Activated CD8-positive, alpha-beta T cell treated with anti-CD3 and anti-CD28 coated beads, Interleukin-2, amount 10 ng/mL, durations not matched to agents 7 days and 5 days (primary cell): Measurements from ENCODE around the gene UGT1A3. TPM values are rescaled to one million over a fixed set of nuclear protein-coding genes. Genes with fewer than 3 reads are reported as not detected.

Experiments used
- ATAC-seq: fragments of 150-1000 bp; cut with Tn5 transposase; one replicate; pipeline ENCODE4 v1.10.0; 2021; ENCODE audit warnings: moderate library complexity
- CTCF ChIA-PET: fragments of 350-600 bp; sonication (Branson Sonifier 250); formaldehyde crosslinking; loops from one replicate; lab custom pipeline; 2021; ENCODE audit warnings: antibody characterized with exemption; lab: Charles Lee
- POLR2A ChIA-PET: fragments of 350-600 bp; sonication (Branson Sonifier 250); formaldehyde crosslinking; loops from one replicate; lab custom pipeline; 2021; ENCODE audit warnings: antibody characterized with exemption; lab: Charles Lee
- DNase-seq: peaks from one replicate; pipeline ENCODE4 v3.0.0-alpha.2; 2020
- H3K27ac Mint-ChIP-seq: one replicate; pipeline ENCODE4 v1.8.0; 2021; ENCODE audit warnings: mild to moderate bottlenecking, mixed read lengths
- H3K27me3 Mint-ChIP-seq: one replicate; pipeline ENCODE4 v1.8.0; 2021; ENCODE audit warnings: low read depth, mixed read lengths
- H3K36me3 Mint-ChIP-seq: one replicate; pipeline ENCODE4 v1.8.0; 2021; ENCODE audit warnings: low read depth, mixed read lengths
- H3K4me1 Mint-ChIP-seq: one replicate; pipeline ENCODE4 v1.8.0; 2021; ENCODE audit warnings: low read depth, mixed read lengths
- H3K4me3 Mint-ChIP-seq: one replicate; pipeline ENCODE4 v1.8.0; 2021; ENCODE audit warnings: mild to moderate bottlenecking, mixed read lengths
- H3K9me3 Mint-ChIP-seq: one replicate; pipeline ENCODE4 v1.8.0; 2022; ENCODE audit warnings: mixed read lengths; ENCODE audit not compliant: insufficient read depth
- total RNA-seq, 2 experiments: library from RNA; stranded (reverse); gene quantifications; one replicate each; pipeline ENCODE4 v1.2.3, GENCODE V29; 2021

The UGT1A3 gene
- total RNA-seq, 2 experiments from 2014 or later: not detected

DNA sequence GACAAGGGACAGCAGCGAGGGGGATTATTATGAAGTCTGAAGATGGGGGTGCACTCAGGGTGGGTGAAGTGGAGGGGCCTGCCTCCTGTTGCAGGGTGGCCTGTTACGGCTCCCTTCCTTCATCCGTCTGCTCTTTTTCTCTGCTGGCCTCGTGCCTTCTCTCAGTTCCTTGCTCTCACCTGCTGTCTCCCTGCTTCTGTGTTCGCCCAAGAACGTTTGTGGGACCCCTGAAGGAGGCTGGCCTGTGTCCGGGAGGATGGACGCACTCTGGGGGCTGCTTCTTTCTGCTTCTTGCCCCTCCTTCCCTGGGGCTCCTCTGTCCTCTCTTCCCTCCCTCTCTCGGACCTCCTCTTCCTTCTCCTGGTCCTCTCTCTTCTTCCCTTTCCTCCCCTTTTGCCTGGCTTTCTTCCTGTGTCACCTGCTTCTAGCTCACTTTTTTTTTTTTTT, 63.1 kb downstream of the UGT1A3 start:
- Mint-ChIP-seq H3K36me3 (no peaks in the 10 kb centered on the region), H3K27ac (no peak overlapping the region), H3K9me3 (no peaks in the 10 kb centered on the region), H3K27me3 (no peaks in the 10 kb centered on the region), H3K4me3 (no peak overlapping the region), H3K4me1 (no peaks in the 10 kb centered on the region)
- ChIA-PET CTCF (no interaction called here), POLR2A (no interaction called here)
- DNase-seq: no peak
- ATAC-seq: no peak

DNA sequence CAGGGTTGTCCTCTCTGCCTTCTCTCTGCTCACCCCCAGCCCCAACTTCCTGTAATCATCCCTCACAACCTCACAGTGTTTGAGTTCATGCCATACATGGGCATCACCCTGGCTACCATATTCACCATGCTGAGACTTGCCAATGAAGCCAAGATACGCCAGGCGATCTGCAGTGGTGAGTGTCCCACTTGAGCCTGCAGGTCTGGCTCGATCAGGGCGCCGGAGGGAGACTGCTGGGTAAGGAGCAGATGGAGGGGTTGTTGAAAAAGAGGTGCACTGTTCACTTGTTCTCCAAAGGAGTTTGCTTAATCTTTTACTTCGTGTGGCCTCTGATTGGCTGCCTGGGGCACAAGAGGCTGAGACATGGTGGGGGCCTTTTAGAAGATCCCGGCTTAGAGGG, 63.9 kb downstream of the UGT1A3 start:
- H3K27ac Mint-ChIP-seq: no peak overlapping the region
- DNase-seq (no peak), ATAC-seq (no peak)
- H3K4me3 Mint-ChIP-seq: no peak overlapping the region
- H3K36me3 Mint-ChIP-seq: no peaks in the 10 kb centered on the region
- H3K27me3 Mint-ChIP-seq: no peaks in the 10 kb centered on the region
- H3K9me3 Mint-ChIP-seq: no peaks in the 10 kb centered on the region
- ChIA-PET POLR2A (no interaction called here), CTCF (no interaction called here)
- no peaks in the 10 kb centered on the region for H3K4me1 Mint-ChIP-seq

DNA sequence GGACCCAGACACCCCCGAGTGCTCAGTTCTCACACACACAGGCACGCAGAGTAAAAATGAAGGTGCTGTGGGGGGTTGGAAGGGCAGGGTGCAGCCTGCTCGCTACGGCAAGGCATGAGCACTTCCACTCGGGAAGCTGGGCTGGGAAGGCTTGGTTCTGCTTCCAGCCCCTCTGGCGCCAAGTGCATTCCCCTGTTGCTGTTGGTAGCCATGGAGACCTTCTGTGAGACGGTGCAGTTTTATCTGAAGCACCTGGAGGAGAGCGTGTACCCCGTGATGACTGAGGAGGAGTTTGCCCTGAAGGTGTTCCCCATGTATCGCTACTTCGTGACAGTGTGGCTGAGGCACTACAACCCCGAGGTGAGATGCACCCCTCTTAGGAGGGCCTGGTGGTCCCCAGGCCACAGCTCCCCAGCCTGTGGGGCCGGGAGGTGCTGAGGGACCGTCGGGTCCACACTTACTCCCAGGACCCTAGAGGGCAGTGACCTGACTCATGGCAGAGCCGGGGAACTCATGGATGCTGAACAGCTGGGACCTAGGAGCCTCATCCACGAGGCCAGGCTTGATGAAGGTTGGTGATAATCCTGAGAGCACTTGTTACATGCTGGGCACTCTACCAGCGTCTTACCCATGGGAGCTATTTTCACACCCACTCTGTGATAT, 64.8 kb downstream of the UGT1A3 start:
- Mint-ChIP-seq H3K27ac (no peak overlapping the region), H3K4me3 (no peak overlapping the region), H3K36me3 (no peaks in the 10 kb centered on the region), H3K4me1 (no peaks in the 10 kb centered on the region), H3K27me3 (no peaks in the 10 kb centered on the region), H3K9me3 (no peaks in the 10 kb centered on the region)
- ATAC-seq: no peak
- DNase-seq: no peak
- POLR2A ChIA-PET: no interaction called here
- CTCF ChIA-PET: no interaction called here

DNA sequence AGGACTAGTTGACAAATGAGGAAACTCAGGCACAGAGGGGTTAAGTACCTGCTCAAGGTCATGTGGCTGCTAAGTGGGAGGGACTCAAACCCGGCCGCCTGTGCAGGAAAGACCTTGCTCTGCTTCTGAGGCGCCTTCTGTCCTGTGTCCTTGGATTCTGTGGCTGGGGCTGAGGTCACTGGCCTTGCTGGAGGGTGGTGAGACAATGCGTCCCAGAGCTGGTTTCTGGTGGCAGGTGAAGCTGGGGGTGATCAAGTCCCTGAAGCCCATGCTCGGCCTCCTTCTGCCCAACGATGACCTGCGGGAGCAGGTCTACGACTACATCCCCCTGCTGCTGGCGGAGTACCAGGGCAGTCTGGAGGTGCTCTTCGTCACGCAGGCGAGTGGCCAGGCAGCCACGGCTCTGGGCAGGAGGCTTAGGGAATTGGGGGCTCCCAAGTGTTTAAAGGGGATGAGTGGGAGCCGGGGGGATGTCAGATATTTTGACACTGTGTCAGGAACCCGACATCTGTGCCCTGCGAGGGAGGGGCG, 65.4 kb downstream of the UGT1A3 start:
- H3K4me1 Mint-ChIP-seq: no peaks in the 10 kb centered on the region
- no peaks in the 10 kb centered on the region for H3K36me3 Mint-ChIP-seq
- ChIA-PET CTCF (no interaction called here), POLR2A (no interaction called here)
- DNase-seq: no peak
- no peak overlapping the region for H3K27ac Mint-ChIP-seq
- H3K9me3 Mint-ChIP-seq: no peaks in the 10 kb centered on the region
- H3K4me3 Mint-ChIP-seq: no peak overlapping the region
- no peaks in the 10 kb centered on the region for H3K27me3 Mint-ChIP-seq
- no peak for ATAC-seq

GRCh38 chr2:233795735-233796171, 66.9 kb downstream of the UGT1A3 start:
- no peak for ATAC-seq
- ChIA-PET CTCF (no interaction called here), POLR2A (no interaction called here)
- H3K36me3 Mint-ChIP-seq: no peaks in the 10 kb centered on the region
- H3K9me3 Mint-ChIP-seq: no peaks in the 10 kb centered on the region
- no peak overlapping the region for H3K4me3 Mint-ChIP-seq
- H3K27ac Mint-ChIP-seq: no peak overlapping the region
- no peaks in the 10 kb centered on the region for H3K27me3 Mint-ChIP-seq
- no peaks in the 10 kb centered on the region for H3K4me1 Mint-ChIP-seq
- DNase-seq: no peak

DNA sequence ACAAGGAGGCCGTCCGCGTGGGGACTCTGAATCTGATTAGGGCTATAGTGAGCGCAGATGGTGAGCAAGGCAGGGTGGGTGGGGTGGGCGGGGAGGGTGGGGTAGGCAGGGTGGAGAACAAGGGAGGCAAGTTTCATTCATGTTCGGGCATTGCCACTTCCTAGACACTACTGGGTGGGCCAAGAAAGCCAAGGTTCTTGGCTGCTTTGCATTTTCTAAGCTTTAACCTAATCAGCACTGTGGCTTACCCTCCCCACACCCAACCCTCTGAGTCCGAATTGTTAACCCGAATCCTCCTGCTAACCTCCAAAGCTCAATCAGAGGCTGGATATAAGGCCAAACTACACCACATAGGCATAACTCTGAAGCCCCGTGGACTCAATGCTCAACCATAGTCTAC, 67.4 kb downstream of the UGT1A3 start:
- Mint-ChIP-seq H3K9me3 (no peaks in the 10 kb centered on the region), H3K4me1 (peaks cover 4% of the 10 kb centered on the region), H3K4me3 (no peak overlapping the region), H3K27me3 (no peaks in the 10 kb centered on the region), H3K36me3 (no peaks in the 10 kb centered on the region), H3K27ac (no peak overlapping the region)
- ChIA-PET POLR2A (no interaction called here), CTCF (no interaction called here)
- no peak for DNase-seq
- ATAC-seq: no peak

DNA sequence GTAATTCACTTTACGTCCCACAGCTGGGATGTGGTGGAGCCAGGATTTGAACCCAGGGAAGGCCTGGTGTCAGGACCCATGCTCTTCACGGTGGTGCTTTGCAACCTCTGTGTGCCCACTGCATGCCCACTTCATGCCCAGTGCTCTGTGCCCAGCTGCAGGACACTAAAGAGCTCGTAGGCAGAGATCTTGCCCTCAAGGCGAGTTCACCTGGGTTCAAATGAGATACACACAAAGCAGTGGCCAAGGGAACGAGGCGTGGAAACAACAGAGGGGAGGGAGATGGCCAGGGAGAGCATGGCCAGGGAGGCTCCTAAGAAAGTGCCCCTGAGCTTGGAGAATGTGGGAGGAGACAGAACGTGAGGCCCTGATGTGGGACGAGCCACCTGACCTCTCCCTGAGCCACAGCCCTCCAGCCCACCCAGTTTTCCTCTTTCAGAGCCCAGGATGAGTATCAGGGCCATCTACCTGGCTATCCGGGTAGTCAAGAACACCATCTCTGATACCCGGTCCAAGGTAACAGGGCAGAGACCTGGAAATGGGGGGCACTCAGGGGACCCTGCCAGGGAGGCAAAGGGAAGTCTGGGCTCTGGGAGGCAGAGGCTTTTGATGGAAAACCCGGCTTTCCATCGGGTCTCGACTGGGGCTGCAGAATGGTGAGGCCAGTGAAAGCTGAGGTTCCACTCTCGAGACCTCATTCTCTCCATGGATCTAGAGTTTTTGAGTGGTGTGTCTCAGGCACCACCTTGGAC, 69.7 kb downstream of the UGT1A3 start:
- POLR2A ChIA-PET: no interaction called here
- Mint-ChIP-seq H3K36me3 (no peaks in the 10 kb centered on the region), H3K4me1 (peaks cover 5% of the 10 kb centered on the region), H3K27ac (no peak overlapping the region), H3K27me3 (no peaks in the 10 kb centered on the region), H3K9me3 (no peaks in the 10 kb centered on the region), H3K4me3 (no peak overlapping the region)
- DNase-seq (no peak), ATAC-seq (no peak)
- CTCF ChIA-PET: no interaction called here

DNA sequence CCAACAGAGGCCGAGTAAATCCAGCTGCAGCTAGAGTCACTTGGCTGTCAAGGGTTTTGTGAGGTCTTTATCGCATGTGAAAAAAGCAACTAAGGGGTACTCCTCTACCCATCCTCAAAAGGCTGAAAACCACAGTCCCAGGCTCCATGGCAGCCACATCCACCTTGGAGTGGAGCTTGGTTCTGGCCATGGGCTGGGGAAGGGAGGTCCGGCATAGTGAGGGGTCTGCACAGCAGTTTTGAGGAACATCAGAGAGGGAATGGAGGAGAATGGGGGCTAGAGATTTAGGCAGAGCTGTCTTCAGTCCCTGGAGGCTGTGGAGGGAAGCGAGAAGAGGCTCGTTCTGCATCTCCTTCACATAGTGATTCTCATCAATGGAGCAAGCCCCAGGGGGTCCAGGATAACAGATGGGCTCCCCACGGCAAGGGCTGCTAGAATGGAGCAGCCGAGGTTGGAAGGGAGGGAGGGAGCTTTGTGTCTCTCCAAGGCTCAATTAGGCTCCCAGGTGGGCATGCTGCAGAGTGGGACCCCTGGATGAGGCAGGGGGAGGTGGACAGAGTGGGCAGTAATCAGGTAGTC, 70.3 kb downstream of the UGT1A3 start:
- POLR2A ChIA-PET: no interaction called here
- Mint-ChIP-seq H3K4me1 (peaks cover 5% of the 10 kb centered on the region), H3K4me3 (no peak overlapping the region), H3K27ac (no peak overlapping the region), H3K36me3 (no peaks in the 10 kb centered on the region), H3K27me3 (peaks cover under 1% of the 10 kb centered on the region), H3K9me3 (no peaks in the 10 kb centered on the region)
- ATAC-seq (no peak), DNase-seq (no peak)
- CTCF ChIA-PET: no interaction called here

GRCh38 chr2:233799716-233800115, 70.9 kb downstream of the UGT1A3 start:
- POLR2A ChIA-PET: no interaction called here
- Mint-ChIP-seq H3K27ac (no peak overlapping the region), H3K9me3 (no peaks in the 10 kb centered on the region), H3K4me1 (peaks cover 5% of the 10 kb centered on the region), H3K4me3 (no peak overlapping the region), H3K27me3 (peaks cover 3% of the 10 kb centered on the region), H3K36me3 (no peaks in the 10 kb centered on the region)
- CTCF ChIA-PET: no interaction called here
- DNase-seq: no peak
- ATAC-seq: no peak

DNA sequence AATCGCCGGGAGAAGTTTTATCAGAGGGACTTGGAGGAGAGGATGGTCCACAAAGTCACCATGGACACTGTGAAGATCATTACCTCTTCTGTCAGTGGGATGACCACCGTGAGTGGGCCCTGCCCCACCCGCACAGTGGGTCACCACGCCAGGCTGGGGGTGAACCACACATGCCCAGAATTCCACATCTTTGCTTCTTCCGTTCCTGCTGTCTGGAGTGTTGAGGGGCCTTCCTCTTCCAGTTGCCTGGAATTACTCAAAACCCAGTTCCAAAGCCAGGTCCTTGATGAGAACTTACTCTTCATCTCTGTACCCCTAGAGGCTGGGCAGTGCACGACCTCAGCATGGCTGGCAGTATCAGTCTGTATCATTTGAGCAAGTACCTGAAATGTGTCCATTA, 71.4 kb downstream of the UGT1A3 start:
- DNase-seq: no peak
- H3K27me3 Mint-ChIP-seq: peaks cover 3% of the 10 kb centered on the region
- ATAC-seq: no peak
- no peak overlapping the region for H3K4me3 Mint-ChIP-seq
- no peaks in the 10 kb centered on the region for H3K9me3 Mint-ChIP-seq
- CTCF ChIA-PET: no interaction called here
- no peak overlapping the region for H3K27ac Mint-ChIP-seq
- H3K4me1 Mint-ChIP-seq: peaks cover 5% of the 10 kb centered on the region
- POLR2A ChIA-PET: no interaction called here
- H3K36me3 Mint-ChIP-seq: no peaks in the 10 kb centered on the region

DNA sequence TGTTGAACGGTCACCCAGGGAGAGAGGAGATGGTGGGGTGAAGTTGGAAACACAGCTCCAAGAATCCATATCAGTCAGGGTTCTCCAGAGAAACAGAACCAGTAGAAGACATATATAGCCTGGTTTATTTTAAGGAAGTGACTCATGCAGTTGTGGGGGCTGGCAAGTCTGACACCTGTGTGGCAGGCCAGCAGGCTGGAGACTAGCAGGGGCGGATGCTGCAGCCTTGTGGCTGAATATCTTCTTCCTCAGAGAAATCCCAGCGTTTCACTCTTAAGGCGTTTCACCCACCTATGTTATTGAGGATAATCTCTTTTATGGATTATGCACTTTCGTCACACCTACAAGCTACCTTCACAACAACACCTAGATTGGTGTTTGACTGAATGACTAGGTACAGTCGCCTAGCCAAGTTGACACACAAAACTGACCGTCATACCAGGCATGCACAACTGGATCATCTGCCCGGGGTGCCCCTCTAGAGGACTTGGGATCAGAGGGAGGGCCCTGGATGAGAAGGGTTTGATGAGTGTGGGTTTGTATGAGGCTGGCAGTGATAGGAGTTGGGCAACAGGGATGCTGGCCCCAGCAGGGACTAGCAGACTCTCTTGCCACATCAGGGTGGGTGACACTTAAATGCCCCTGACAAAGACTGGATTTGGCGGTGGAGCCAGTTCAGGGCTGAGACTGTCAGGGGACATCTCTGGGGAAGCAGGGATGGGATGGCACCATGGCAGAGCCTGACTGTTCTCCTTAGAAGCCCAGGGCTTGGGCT, 72.7 kb downstream of the UGT1A3 start:
- Mint-ChIP-seq H3K4me3 (no peak overlapping the region), H3K27me3 (peaks cover 6% of the 10 kb centered on the region), H3K36me3 (no peaks in the 10 kb centered on the region), H3K9me3 (no peaks in the 10 kb centered on the region), H3K4me1 (peaks cover 5% of the 10 kb centered on the region), H3K27ac (no peak overlapping the region)
- ATAC-seq (peak; percentile 77), DNase-seq (peak; percentile 48)
- ChIA-PET CTCF (no interaction called here), POLR2A (no interaction called here)
